ENCODE data around the gene PRM3.

The PRM3 gene

GRCh38 chr16:11280616-11281522, 7.4 kb upstream of the PRM3 start, which contains the start of gene PRM1:
TSS of gene PRM1 (minus strand) at chr16:11281330. CDS start at chr16:11281238, 92 bp downstream.
- DNase-seq, result no peak

GRCh38 chr16:11278681-11279628, 5.5 kb upstream of the PRM3 start:
- DNase-seq, result peak; percentile 20

GRCh38 chr16:11277607-11278337, 4.3 kb upstream of the PRM3 start:
- no peak for DNase-seq

GRCh38 chr16:11276896-11277593, 3.6 kb upstream of the PRM3 start:
- DNase-seq, result no peak

GRCh38 chr16:11276143-11276895, 2.9 kb upstream of the PRM3 start, which contains the start of gene PRM2:
TSS of gene PRM2 (minus strand) at chr16:11276480. CDS start at chr16:11276370, 110 bp downstream.
- DNase-seq, result no peak

- DNase-seq, result no peak
These were observed 1.5 kb upstream of the PRM3 start for GRCh38 chr16:11274964-11275363.

- no peak for DNase-seq
These were observed 394 bp upstream of the PRM3 start for GRCh38 chr16:11273721-11274324.

GRCh38 chr16:11272484-11272883, 945 bp downstream of the PRM3 start:
- DNase-seq, result no peak

- DNase-seq, result no peak
These were observed 1.8 kb downstream of the PRM3 start for GRCh38 chr16:11271610-11272009.

GRCh38 chr16:11270602-11271162, 2.7 kb downstream of the PRM3 start:
- no peak for DNase-seq

GRCh38 chr16:11268921-11269375, 4.5 kb downstream of the PRM3 start, which contains the start of gene TNP2:
TSS of gene TNP2 (minus strand) at chr16:11269325. CDS start at chr16:11269262, 63 bp downstream.
- DNase-seq, result no peak

GRCh38 chr16:11265124-11265523, 8.3 kb downstream of the PRM3 start:
- no peak for DNase-seq

- DNase-seq, result peak; percentile 18
These were observed 9.1 kb downstream of the PRM3 start for GRCh38 chr16:11264155-11264832.

GRCh38 chr16:11263737-11264136, 9.7 kb downstream of the PRM3 start:
- no peak for DNase-seq

- no peak for DNase-seq
These were observed 10.5 kb downstream of the PRM3 start for GRCh38 chr16:11262915-11263314.

- DNase-seq, result no peak
These were observed 12.8 kb downstream of the PRM3 start for GRCh38 chr16:11260596-11260966.

- DNase-seq, result no peak
These were observed 13.5 kb downstream of the PRM3 start for GRCh38 chr16:11259655-11260595.

Data from GF-D8 (cell line).